Ovary (tissue), 9 donors: ENCODE results near the gene UBXN7. TPM values are rescaled to one million over a fixed set of nuclear protein-coding genes. Genes with fewer than 3 reads are reported as not detected.

Experiments
- DNase-seq, 5 donors: peaks; one replicate each; pipeline ENCODE4 v3.0.0-alpha.2; 2019 to 2020
- H3K27ac ChIP-seq, 2 donors: fragments of 200-600 bp; one replicate each; pipeline versions ENCODE4 v1.5.1 to v1.8.0; 2019 to 2022
- H3K27me3 ChIP-seq: fragments of 200-600 bp; one replicate; pipeline ENCODE4 v1.8.0; 2022
- H3K36me3 ChIP-seq: fragments of 200-600 bp; sonication (generic); one replicate; pipeline ENCODE4 v1.5.1; 2019
- H3K4me1 ChIP-seq: one replicate; pipeline ENCODE4 v1.8.1; 2013; ENCODE audit warnings: mild to moderate bottlenecking, moderate library complexity; ENCODE audit not compliant: insufficient read depth
- H3K4me3 ChIP-seq: fragments of 200-600 bp; sonication (generic); one replicate; pipeline ENCODE4 v1.5.1; 2017
- H3K9me3 ChIP-seq, 2 donors: fragments of 200-600 bp in 1 of 2; sonication (generic) in 1 of 2; one replicate each; pipeline versions ENCODE4 v1.5.1 to v1.8.1; 2013 to 2019; ENCODE audit warnings: mild to moderate bottlenecking in 1 of 2, moderate library complexity in 1 of 2
- EP300 ChIP-seq: sonication (generic); formaldehyde crosslinking; IDR thresholded peaks from one replicate; pipeline ENCODE4 v1.6.1; 2017; ENCODE audit warnings: antibody characterized with exemption
- POLR2A ChIP-seq: fragments of 450-650 bp; IDR thresholded peaks from one replicate; pipeline ENCODE4 v1.6.1; 2017; ENCODE audit warnings: antibody characterized with exemption, mild to moderate bottlenecking, moderate library complexity
- WGBS, 3 donors: extraction: QIAGEN DNeasy Blood & Tissue Kit in 1 of 3; methylation state at CpG; one replicate each; pipeline versions ENCODE4 v1.1.5 to v1.1.7; 2013 to 2017; 5-methylcytosine and 5-hydroxymethylcytosine counted together
- intact Hi-C, 4 donors: fragments of 100-400 bp; cut with DNase I; formaldehyde crosslinking; loops; one replicate each; pipeline versions ENCODE4 v1.11.0 to v1.15.1; 2022 to 2023
- polyA plus RNA-seq, 2 donors: library from polyadenylated mRNA; stranded (reverse); fragments of 200-250 nt in 1 of 2; fragments of 350-450 nt in 1 of 2; fragmentation: Illumina TruSeq in 1 of 2; extraction: RNeasy Lipid Tissue Mini Kit (QIAGEN cat#74804) in 1 of 2; gene quantifications; one replicate each; pipeline ENCODE4 v1.2.3, GENCODE V29; 2013 to 2014
- total RNA-seq, 7 donors: library from RNA; depleted of rRNA in 2 of 7; stranded (reverse); fragments of >200 nt in 2 of 7; fragmentation: NEBNext Ultra II Directional in 3 of 7; extraction: Animal tissue kit (Norgen Biotek cat#: 25700) in 3 of 7; gene quantifications; one replicate each; pipeline versions ENCODE4 v1.1.0 to v1.2.4, GENCODE V29; 2016 to 2023
- TF ChIP-seq, protein P1 (sequence below), 3 donors: fragments of 450-650 bp in 2 of 3; fragments of 200-600 bp in 1 of 3; IDR thresholded peaks; one replicate each; pipeline versions ENCODE4 v1.5.1 to v1.8.0; 2016 to 2022; ENCODE audit warnings: antibody characterized with exemption in 3 of 3, mild to moderate bottlenecking in 1 of 3
- donor health status: DM: no; HTN: no; CAD: no; lungs with moderate emphysema.
- donor health status: DM: no; HTN: no; CAD: no.
- donor health status: Bipolar disorder and iron deficiency.
- donor health status: DM: yes; HTN: yes; CAD: no.
- donor health status: DM: no; HTN: no; CAD: no.
- donor health status: DM: yes; HTN: yes; CAD: no.

The UBXN7 gene
- total and polyA plus RNA-seq, 9 donors = 13.0 to 71.4 (median 58.5) TPM

DNA sequence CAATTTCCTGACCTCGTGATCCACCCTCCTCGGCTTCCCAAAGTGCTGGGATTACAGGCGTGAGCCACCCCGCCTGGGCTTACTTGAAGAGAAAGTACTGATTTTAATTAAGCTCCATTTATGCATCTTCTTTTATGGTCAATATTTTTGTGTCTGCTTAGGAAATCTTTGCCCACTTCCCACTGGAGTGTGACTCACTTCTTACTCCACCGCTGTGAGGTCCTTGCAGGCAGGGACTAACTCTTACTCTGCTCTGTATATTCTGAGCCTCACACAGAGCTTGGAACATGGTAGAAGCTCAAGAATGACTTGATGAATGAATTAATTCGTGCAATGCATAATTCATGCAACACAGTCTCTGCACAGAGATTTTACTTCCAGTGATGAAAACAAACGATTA, 91.1 kb downstream of the UBXN7 start:
- H3K9me3 ChIP-seq = no peaks in the 10 kb centered on the region
- DNase-seq = no peak
- H3K4me3 ChIP-seq = no peak overlapping the region
- intact Hi-C loops = no loop called here
- H3K27ac ChIP-seq = no peak overlapping the region
- H3K36me3 ChIP-seq = no peaks in the 10 kb centered on the region
- no peaks in the 10 kb centered on the region for H3K27me3 ChIP-seq
- H3K4me1 ChIP-seq = no peaks in the 10 kb centered on the region
- 82 to 86% (median 85%) methylated on average over 7 of the region's 7 CpGs for WGBS, 3 donors
- TF ChIP-seq EP300 = no peak
- TF ChIP-seq, protein P1, sequence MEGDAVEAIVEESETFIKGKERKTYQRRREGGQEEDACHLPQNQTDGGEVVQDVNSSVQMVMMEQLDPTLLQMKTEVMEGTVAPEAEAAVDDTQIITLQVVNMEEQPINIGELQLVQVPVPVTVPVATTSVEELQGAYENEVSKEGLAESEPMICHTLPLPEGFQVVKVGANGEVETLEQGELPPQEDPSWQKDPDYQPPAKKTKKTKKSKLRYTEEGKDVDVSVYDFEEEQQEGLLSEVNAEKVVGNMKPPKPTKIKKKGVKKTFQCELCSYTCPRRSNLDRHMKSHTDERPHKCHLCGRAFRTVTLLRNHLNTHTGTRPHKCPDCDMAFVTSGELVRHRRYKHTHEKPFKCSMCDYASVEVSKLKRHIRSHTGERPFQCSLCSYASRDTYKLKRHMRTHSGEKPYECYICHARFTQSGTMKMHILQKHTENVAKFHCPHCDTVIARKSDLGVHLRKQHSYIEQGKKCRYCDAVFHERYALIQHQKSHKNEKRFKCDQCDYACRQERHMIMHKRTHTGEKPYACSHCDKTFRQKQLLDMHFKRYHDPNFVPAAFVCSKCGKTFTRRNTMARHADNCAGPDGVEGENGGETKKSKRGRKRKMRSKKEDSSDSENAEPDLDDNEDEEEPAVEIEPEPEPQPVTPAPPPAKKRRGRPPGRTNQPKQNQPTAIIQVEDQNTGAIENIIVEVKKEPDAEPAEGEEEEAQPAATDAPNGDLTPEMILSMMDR (IDR thresholded peaks at IDR 0.05) = no peak
- no peak for TF ChIP-seq POLR2A

DNA sequence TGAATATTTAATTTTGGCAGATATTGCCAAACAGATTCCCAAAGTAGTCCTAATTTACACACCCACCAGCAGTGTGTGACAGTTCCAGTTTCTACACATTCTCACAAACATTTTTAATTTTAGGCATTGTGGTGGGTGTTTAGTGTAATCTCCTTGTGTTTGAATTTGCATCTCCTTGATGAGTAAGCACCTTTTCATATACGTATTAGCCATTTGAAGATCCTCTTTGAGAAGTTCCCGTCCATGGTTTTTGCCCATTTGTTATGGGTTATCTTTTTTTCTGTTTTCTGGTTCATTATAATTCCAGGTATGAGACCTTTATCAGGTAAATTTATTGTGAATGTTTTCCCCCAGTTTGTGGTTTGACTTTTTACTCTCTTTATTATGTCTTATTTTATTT, 91.8 kb downstream of the UBXN7 start:
- intact Hi-C loops = no loop called here
- no peaks in the 10 kb centered on the region for H3K36me3 ChIP-seq
- no peaks in the 10 kb centered on the region for H3K9me3 ChIP-seq
- TF ChIP-seq POLR2A (no peak), EP300 (no peak)
- TF ChIP-seq, protein P1 (IDR thresholded peaks at IDR 0.05) = no peak
- H3K4me3 ChIP-seq = no peak overlapping the region
- 57 to 63% (median 63%) methylated on average over 2 of the region's 2 CpGs for WGBS, 3 donors
- no peaks in the 10 kb centered on the region for H3K27me3 ChIP-seq
- no peaks in the 10 kb centered on the region for H3K4me1 ChIP-seq
- H3K27ac ChIP-seq = no peak overlapping the region
- DNase-seq = no peak

DNA sequence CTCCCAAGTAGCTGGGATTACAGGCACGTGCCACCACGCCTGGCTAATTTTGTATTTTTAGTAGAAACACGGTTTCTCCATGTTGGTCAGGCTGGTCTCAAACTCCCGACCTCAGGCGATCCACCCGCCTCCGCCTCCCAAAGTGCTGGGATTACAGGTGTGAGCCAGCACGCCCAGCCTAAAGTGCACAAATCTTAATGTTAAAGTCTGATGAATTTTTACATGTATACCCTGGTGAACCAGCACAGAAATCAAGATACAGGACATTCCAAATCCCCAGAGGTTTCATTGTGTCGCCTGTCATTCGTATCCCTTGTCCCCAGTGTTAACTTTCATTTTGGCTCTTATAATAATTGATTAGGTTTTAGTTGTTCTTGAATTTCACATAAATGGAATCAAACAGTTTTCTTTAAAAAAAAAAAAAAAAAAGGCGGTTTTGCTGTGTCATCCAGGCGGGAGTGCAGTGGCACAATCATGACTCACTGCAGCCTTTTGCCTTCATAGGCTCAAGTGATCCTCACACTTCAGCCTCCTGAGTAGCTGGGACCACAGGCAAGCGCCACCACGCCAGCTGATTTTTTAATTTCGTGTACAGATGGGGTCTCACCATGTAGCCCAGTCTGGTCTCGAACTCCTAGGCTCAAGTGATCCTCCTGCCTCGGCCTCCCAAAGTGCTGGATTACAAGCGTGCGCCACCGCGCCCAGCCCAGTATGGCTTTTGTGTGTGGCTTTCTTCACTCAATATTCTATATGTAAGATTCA, 92.6 kb downstream of the UBXN7 start:
- Histone ChIP-seq H3K27ac (no peak overlapping the region), H3K4me1 (no peaks in the 10 kb centered on the region), H3K27me3 (no peaks in the 10 kb centered on the region), H3K9me3 (no peaks in the 10 kb centered on the region), H3K4me3 (no peak overlapping the region), H3K36me3 (no peaks in the 10 kb centered on the region)
- no peak for DNase-seq
- intact Hi-C loops = no loop called here
- 89 to 91% (median 89%) methylated on average over 21 of the region's 21 CpGs for WGBS, 3 donors
- TF ChIP-seq POLR2A = no peak
- TF ChIP-seq, protein P1 (IDR thresholded peaks at IDR 0.05) = no peak

DNA sequence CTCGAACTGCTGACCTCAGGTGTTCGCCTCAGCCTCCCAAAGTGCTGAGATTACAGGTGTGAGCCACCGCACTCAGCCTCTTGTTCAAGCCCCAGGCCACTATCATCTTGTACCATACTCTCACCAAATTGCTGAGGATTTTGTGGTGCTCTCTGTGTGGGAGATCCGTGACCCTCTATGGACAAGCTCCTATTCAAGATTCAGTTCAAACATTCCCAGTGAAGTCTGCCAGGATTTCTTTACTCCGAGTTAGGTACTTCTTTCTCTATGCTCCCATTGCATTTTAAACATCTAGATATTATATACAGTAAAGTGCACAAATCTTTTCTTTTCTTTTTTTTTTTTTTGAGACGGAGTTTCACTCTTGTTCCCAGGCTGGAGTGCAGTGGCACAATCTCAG, 93.2 kb downstream of the UBXN7 start:
- Histone ChIP-seq H3K27me3 (no peaks in the 10 kb centered on the region), H3K9me3 (no peaks in the 10 kb centered on the region), H3K36me3 (no peaks in the 10 kb centered on the region), H3K4me3 (no peak overlapping the region), H3K4me1 (no peaks in the 10 kb centered on the region), H3K27ac (no peak overlapping the region)
- TF ChIP-seq POLR2A = no peak
- no peak for TF ChIP-seq EP300
- TF ChIP-seq, protein P1 (IDR thresholded peaks at IDR 0.05) = no peak
- intact Hi-C loops = no loop called here
- DNase-seq = no peak
- 83 to 90% (median 86%) methylated on average over 6 of the region's 6 CpGs for WGBS, 3 donors
